Neural cell (in vitro differentiated cells): ENCODE data around the gene PALM3.

Experiments
- EP300 ChIP-seq: fragments of 450-650 bp; conservative IDR thresholded peaks from 2 replicates; pipeline ENCODE4 v1.6.1; 2014; ENCODE audit warnings: antibody characterized with exemption, mild to moderate bottlenecking, moderate library complexity; ENCODE audit not compliant: poor library complexity, severe bottlenecking
- EZH2 ChIP-seq: fragments of 200-600, 300-800 bp; shearing (Covaris generic), sonication (generic); IDR thresholded peaks from 2 replicates; pipeline ENCODE4 v1.6.1; 2014; ENCODE audit warnings: antibody characterized with exemption, low read length, borderline replicate concordance, mild to moderate bottlenecking; ENCODE audit not compliant: insufficient read depth, poor library complexity, severe bottlenecking
- POLR2AphosphoS5 ChIP-seq: IDR thresholded peaks from 2 replicates; pipeline ENCODE4 v1.6.1; 2012
- RAD21 ChIP-seq: fragments of 450-650 bp; conservative IDR thresholded peaks from 2 replicates; pipeline ENCODE4 v1.6.1; 2014; ENCODE audit warnings: antibody characterized with exemption, mild to moderate bottlenecking, moderate library complexity
- SMC3 ChIP-seq: fragments of 450-650 bp; conservative IDR thresholded peaks from 2 replicates; pipeline ENCODE4 v1.6.1; 2014; ENCODE audit warnings: antibody characterized with exemption, mild to moderate bottlenecking, moderate library complexity; ENCODE audit not compliant: poor library complexity
- TAF1 ChIP-seq: IDR thresholded peaks from 2 replicates; pipeline ENCODE4 v1.6.1; 2012; ENCODE audit warnings: low read depth
- TF ChIP-seq, protein P1 (sequence below): fragments of 450-650 bp; IDR thresholded peaks from 2 replicates; pipeline ENCODE4 v1.5.1; 2014; ENCODE audit warnings: antibody characterized with exemption, mild to moderate bottlenecking, moderate library complexity; ENCODE audit not compliant: poor library complexity, severe bottlenecking
- TF ChIP-seq, protein P2 (sequence below): IDR thresholded peaks from 2 replicates; pipeline ENCODE4 v1.6.1; 2012; ENCODE audit warnings: borderline replicate concordance

DNA sequence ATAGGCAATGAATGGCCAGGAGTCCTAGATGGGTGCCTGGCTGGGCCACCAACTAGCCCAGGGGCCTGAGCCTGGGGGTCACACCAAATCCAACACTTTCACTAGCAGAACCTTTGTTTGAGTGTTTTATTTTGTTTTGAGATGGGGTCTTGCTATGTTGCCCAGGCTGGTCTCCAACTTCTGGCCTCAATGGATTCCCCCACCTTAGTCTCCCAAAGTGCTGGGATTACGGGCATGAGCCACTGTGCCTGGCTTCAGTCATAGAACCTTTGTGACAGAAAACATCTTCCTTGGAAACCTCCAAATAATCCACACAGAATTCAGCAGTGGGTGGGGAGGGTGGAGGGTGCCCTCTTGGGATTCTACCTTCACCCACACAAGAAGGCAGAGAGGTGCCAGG is 49.6 kb upstream of the PALM3 start:
- no peak for TF ChIP-seq TAF1
- TF ChIP-seq, protein P1, sequence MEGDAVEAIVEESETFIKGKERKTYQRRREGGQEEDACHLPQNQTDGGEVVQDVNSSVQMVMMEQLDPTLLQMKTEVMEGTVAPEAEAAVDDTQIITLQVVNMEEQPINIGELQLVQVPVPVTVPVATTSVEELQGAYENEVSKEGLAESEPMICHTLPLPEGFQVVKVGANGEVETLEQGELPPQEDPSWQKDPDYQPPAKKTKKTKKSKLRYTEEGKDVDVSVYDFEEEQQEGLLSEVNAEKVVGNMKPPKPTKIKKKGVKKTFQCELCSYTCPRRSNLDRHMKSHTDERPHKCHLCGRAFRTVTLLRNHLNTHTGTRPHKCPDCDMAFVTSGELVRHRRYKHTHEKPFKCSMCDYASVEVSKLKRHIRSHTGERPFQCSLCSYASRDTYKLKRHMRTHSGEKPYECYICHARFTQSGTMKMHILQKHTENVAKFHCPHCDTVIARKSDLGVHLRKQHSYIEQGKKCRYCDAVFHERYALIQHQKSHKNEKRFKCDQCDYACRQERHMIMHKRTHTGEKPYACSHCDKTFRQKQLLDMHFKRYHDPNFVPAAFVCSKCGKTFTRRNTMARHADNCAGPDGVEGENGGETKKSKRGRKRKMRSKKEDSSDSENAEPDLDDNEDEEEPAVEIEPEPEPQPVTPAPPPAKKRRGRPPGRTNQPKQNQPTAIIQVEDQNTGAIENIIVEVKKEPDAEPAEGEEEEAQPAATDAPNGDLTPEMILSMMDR, result no peak
- no peak for TF ChIP-seq POLR2AphosphoS5
- no peak for TF ChIP-seq EZH2
- TF ChIP-seq EP300, result no peak
- TF ChIP-seq SMC3, result no peak
- TF ChIP-seq, protein P2, sequence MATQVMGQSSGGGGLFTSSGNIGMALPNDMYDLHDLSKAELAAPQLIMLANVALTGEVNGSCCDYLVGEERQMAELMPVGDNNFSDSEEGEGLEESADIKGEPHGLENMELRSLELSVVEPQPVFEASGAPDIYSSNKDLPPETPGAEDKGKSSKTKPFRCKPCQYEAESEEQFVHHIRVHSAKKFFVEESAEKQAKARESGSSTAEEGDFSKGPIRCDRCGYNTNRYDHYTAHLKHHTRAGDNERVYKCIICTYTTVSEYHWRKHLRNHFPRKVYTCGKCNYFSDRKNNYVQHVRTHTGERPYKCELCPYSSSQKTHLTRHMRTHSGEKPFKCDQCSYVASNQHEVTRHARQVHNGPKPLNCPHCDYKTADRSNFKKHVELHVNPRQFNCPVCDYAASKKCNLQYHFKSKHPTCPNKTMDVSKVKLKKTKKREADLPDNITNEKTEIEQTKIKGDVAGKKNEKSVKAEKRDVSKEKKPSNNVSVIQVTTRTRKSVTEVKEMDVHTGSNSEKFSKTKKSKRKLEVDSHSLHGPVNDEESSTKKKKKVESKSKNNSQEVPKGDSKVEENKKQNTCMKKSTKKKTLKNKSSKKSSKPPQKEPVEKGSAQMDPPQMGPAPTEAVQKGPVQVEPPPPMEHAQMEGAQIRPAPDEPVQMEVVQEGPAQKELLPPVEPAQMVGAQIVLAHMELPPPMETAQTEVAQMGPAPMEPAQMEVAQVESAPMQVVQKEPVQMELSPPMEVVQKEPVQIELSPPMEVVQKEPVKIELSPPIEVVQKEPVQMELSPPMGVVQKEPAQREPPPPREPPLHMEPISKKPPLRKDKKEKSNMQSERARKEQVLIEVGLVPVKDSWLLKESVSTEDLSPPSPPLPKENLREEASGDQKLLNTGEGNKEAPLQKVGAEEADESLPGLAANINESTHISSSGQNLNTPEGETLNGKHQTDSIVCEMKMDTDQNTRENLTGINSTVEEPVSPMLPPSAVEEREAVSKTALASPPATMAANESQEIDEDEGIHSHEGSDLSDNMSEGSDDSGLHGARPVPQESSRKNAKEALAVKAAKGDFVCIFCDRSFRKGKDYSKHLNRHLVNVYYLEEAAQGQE, result no peak
- TF ChIP-seq RAD21, result no peak
